Hepatocyte (in vitro differentiated cells): ENCODE measurements around the gene ME3. TPM values are rescaled to one million over a fixed set of nuclear protein-coding genes. Genes with fewer than 3 reads are reported as not detected.

ENCODE experiments used
- DNase-seq: peaks from one replicate; pipeline ENCODE4 v3.0.0-alpha.2; 2016; ENCODE audit warnings: low spot score
- H2AFZ ChIP-seq: fragments of 200-600 bp; sonication (generic); 2 replicates; pipeline ENCODE4 v1.6.0; 2016; ENCODE audit warnings: antibody characterized with exemption, mild to moderate bottlenecking
- H3K27ac ChIP-seq: fragments of 200-600 bp; sonication (generic); 2 replicates; pipeline ENCODE4 v1.5.1; 2016; ENCODE audit warnings: mild to moderate bottlenecking
- H3K27me3 ChIP-seq: fragments of 200-600 bp; sonication (generic); 2 replicates; pipeline ENCODE4 v1.6.1; 2016
- H3K36me3 ChIP-seq: fragments of 200-600 bp; sonication (generic); replicated peaks from 2 replicates; pipeline ENCODE4 v1.5.1; 2016; ENCODE audit warnings: low read depth; ENCODE audit not compliant: insufficient read depth
- H3K4me1 ChIP-seq: fragments of 200-600 bp; sonication (generic); 2 replicates; pipeline ENCODE4 v1.5.1; 2016; ENCODE audit warnings: mild to moderate bottlenecking, moderate library complexity; ENCODE audit not compliant: insufficient read depth
- H3K4me2 ChIP-seq: fragments of 200-600 bp; sonication (generic); 2 replicates; pipeline ENCODE4 v1.6.0; 2016
- H3K4me3 ChIP-seq: fragments of 200-600 bp; sonication (generic); 2 replicates; pipeline ENCODE4 v1.5.1; 2016; ENCODE audit warnings: mild to moderate bottlenecking
- H3K79me2 ChIP-seq: fragments of 200-600 bp; sonication (generic); 2 replicates; pipeline ENCODE4 v1.6.0; 2017; ENCODE audit warnings: mild to moderate bottlenecking
- H3K9me2 ChIP-seq: fragments of 200-600 bp; sonication (generic); replicated peaks from 2 replicates; pipeline ENCODE4 v1.6.0; 2017; ENCODE audit warnings: mild to moderate bottlenecking; ENCODE audit not compliant: insufficient read depth
- H3K9me3 ChIP-seq: fragments of 200-600 bp; sonication (generic); 2 replicates; pipeline ENCODE4 v1.5.1; 2016; ENCODE audit warnings: low read depth, mild to moderate bottlenecking
- H4K20me1 ChIP-seq: fragments of 200-600 bp; sonication (generic); 2 replicates; pipeline ENCODE4 v1.6.0; 2016; ENCODE audit warnings: mild to moderate bottlenecking; ENCODE audit not compliant: insufficient read depth, poor library complexity, severe bottlenecking
- EZH2 ChIP-seq: fragments of 200-600 bp; sonication (generic); IDR thresholded peaks from 2 replicates; pipeline ENCODE4 v1.6.1; 2016; ENCODE audit warnings: antibody characterized with exemption, mild to moderate bottlenecking, borderline replicate concordance
- EZH2phosphoT487 ChIP-seq: fragments of 200-600 bp; sonication (generic); IDR thresholded peaks from one replicate; pipeline ENCODE4 v1.6.1; 2018; ENCODE audit warnings: antibody characterized with exemption, mild to moderate bottlenecking, low read depth, moderate library complexity; ENCODE audit not compliant: unreplicated experiment, severe bottlenecking
- WGBS: methylation state at CpG from one replicate; pipeline ENCODE4 v1.1.6; 2016; ENCODE audit warnings: low lambda C conversion rate; ENCODE audit errors: missing lambda C conversion rate; 5-methylcytosine and 5-hydroxymethylcytosine counted together
- polyA plus RNA-seq: library from polyadenylated mRNA; unstranded; fragments of >200 nt; fragmentation: Nextera tagmentation; extraction: Ambion mirVana; gene quantifications from 2 replicates; pipeline ENCODE4 v1.2.1, GENCODE V29; 2016
- total RNA-seq: library from RNA; depleted of rRNA; stranded (reverse); fragments of >200 nt; gene quantifications from 2 replicates; pipeline ENCODE4 v1.2.3, GENCODE V29; 2014
- TF ChIP-seq, protein P1 (sequence below): fragments of 200-600 bp; sonication (generic); IDR thresholded peaks from 2 replicates; pipeline ENCODE4 v1.5.1; 2016; ENCODE audit warnings: antibody characterized with exemption, mild to moderate bottlenecking; ENCODE audit not compliant: poor library complexity

ME3 gene
- total and polyA plus RNA-seq, 2 experiments from 2014 or later = 10.3 to 16.1 TPM

DNA sequence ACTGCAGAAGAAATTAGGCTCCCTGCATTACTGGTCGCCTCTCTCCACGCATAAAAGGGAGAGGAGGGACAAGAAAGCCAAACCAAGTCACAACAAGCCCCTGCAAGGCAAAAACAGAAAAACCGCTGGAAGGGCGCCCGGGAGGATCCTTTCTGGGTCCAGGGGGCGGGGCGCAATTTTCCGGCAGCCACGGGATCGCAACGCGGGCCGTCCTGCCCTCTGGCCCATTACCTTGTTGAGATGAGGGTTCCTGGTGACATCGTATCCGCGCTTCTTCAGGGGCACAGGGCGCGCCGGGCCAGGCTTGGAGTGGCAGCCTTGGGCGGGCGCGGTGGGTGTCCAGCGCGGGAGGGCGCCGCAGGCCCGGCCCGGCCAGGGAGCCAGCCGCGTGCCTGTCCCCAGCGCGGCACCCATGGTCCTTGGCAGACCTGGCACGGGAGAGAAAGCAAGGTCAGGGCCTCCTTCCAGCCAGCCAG is 847 bp downstream of the ME3 start:
- Histone ChIP-seq H3K9me3 (no peaks in the 10 kb centered on the region), H3K27ac (peak overlapping the region; percentile 78), H3K79me2 (no peaks in the 10 kb centered on the region), H3K4me1 (peaks cover 10% of the 10 kb centered on the region), H3K9me2 (no peaks in the 10 kb centered on the region), H3K4me2 (peak overlapping the region; percentile 94), H3K4me3 (peak overlapping the region; percentile 72), H3K27me3 (peaks cover 3% of the 10 kb centered on the region), H4K20me1 (no peaks in the 10 kb centered on the region), H3K36me3 (no peaks in the 10 kb centered on the region), H2AFZ (peak overlapping the region; percentile 86)
- no peak for TF ChIP-seq EZH2phosphoT487
- TF ChIP-seq EZH2 = no peak
- TF ChIP-seq, protein P1, sequence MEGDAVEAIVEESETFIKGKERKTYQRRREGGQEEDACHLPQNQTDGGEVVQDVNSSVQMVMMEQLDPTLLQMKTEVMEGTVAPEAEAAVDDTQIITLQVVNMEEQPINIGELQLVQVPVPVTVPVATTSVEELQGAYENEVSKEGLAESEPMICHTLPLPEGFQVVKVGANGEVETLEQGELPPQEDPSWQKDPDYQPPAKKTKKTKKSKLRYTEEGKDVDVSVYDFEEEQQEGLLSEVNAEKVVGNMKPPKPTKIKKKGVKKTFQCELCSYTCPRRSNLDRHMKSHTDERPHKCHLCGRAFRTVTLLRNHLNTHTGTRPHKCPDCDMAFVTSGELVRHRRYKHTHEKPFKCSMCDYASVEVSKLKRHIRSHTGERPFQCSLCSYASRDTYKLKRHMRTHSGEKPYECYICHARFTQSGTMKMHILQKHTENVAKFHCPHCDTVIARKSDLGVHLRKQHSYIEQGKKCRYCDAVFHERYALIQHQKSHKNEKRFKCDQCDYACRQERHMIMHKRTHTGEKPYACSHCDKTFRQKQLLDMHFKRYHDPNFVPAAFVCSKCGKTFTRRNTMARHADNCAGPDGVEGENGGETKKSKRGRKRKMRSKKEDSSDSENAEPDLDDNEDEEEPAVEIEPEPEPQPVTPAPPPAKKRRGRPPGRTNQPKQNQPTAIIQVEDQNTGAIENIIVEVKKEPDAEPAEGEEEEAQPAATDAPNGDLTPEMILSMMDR = no peak
- 3% methylated on average over 29 of the region's 33 CpGs for WGBS
- DNase-seq = peak; percentile 51

DNA sequence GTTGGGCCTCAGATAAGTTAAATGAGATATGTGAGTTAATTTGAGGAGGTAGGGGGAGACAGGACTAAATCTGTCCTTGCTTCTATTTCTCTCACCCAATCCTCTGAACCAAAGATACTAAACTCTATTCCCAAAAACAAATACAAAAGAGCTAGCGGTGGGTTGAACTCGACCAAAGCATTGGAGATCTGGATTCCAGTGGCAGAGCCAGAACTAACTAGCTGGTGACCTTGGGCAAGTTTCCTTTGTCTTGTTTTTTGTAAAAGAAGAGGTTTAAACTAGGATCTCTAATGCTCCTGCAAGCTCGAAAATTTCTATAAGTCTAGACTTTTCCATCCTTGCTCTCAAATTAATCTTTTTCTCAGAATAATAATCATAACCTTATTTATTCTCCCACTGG is 1.5 kb downstream of the ME3 start:
- H3K4me3 ChIP-seq = peak overlapping the region; percentile 72
- H3K4me2 ChIP-seq = peak overlapping the region; percentile 94
- peaks cover 3% of the 10 kb centered on the region for H3K27me3 ChIP-seq
- 67% methylated on average over 3 of the region's 3 CpGs for WGBS
- H3K27ac ChIP-seq = peak overlapping the region; percentile 78
- H3K9me3 ChIP-seq = no peaks in the 10 kb centered on the region
- no peaks in the 10 kb centered on the region for H3K9me2 ChIP-seq
- no peaks in the 10 kb centered on the region for H3K36me3 ChIP-seq
- H3K4me1 ChIP-seq = peaks cover 10% of the 10 kb centered on the region
- DNase-seq = no peak
- peak overlapping the region; percentile 86 for H2AFZ ChIP-seq
- H4K20me1 ChIP-seq = no peaks in the 10 kb centered on the region
- no peaks in the 10 kb centered on the region for H3K79me2 ChIP-seq
- TF ChIP-seq, protein P1 = no peak
- no peak for TF ChIP-seq EZH2phosphoT487
- no peak for TF ChIP-seq EZH2

DNA sequence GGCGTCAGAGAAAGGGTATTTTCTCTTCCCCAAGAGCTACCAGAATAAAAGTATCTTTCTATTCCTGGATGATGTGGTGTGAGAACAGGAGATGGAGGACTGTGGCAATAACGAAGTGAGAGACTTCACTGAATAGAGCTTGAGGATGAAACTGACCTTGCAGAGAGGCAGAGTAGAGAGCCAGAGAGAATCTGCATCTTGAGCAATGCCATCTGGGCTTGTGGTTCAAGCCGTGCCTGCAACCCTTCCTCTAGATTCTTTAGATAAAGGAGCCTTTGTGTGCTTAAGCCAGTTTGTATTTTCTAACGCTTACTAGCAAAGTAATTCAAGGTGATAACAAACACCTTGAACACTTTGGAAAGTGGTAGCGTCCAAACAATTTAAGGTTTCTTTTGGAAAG is 2.2 kb downstream of the ME3 start:
- no peak overlapping the region for H3K27ac ChIP-seq
- no peak overlapping the region for H3K4me3 ChIP-seq
- WGBS = 51% methylated on average over 5 of the region's 5 CpGs
- H3K27me3 ChIP-seq = peaks cover 3% of the 10 kb centered on the region
- TF ChIP-seq EZH2phosphoT487 = no peak
- TF ChIP-seq EZH2 = no peak
- no peaks in the 10 kb centered on the region for H3K9me3 ChIP-seq
- no peaks in the 10 kb centered on the region for H3K9me2 ChIP-seq
- no peaks in the 10 kb centered on the region for H3K36me3 ChIP-seq
- no peaks in the 10 kb centered on the region for H3K79me2 ChIP-seq
- H2AFZ ChIP-seq = no peak overlapping the region
- peaks cover 10% of the 10 kb centered on the region for H3K4me1 ChIP-seq
- peak overlapping the region; percentile 94 for H3K4me2 ChIP-seq
- no peak for DNase-seq
- no peaks in the 10 kb centered on the region for H4K20me1 ChIP-seq

DNA sequence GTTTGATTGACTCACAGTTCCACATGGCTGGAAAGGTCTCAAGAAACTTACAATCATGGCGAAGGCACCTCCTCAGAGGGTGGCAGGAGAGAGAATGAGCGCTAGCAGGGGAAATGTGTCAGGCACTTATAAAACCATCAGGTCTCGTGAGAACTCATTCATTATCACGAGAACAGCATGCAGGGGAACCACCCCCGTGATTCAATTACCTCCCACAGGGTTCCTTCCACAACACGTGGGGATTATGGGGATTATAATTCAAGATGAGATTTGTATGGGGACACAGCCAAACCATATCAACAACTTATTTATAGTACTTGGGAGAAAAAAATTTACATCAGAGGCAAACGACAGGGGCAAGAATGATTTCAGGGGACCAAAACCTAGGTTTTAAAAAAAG is 3.0 kb downstream of the ME3 start:
- TF ChIP-seq, protein P1 = no peak
- TF ChIP-seq EZH2 (no peak), EZH2phosphoT487 (no peak)
- no peak overlapping the region for H3K27ac ChIP-seq
- 73% methylated on average over 7 of the region's 7 CpGs for WGBS

More for the DNA sequence above, 3.0 kb downstream of the ME3 start:
- Histone ChIP-seq H3K9me3 (no peaks in the 10 kb centered on the region), H3K4me3 (no peak overlapping the region), H3K4me1 (peaks cover 13% of the 10 kb centered on the region), H3K9me2 (no peaks in the 10 kb centered on the region), H3K4me2 (no peak overlapping the region), H4K20me1 (no peaks in the 10 kb centered on the region), H2AFZ (no peak overlapping the region), H3K27me3 (peaks cover 3% of the 10 kb centered on the region), H3K36me3 (no peaks in the 10 kb centered on the region), H3K79me2 (no peaks in the 10 kb centered on the region)
- DNase-seq = no peak
